GM12872 (cell line): ENCODE results near the gene TMEM208.

Experiments used
- CTCF ChIP-seq: IDR thresholded peaks from 3 replicates; pipeline ENCODE4 v1.5.1; 2011; ENCODE audit warnings: low read depth, mild to moderate bottlenecking, low read length, moderate library complexity; ENCODE audit not compliant: insufficient read depth

Gene TMEM208

GRCh38 chr16:67228034-67228785, 1.3 kb downstream of the TMEM208 start:
- no peak for TF ChIP-seq CTCF

- TF ChIP-seq CTCF: no peak
Measured at GRCh38 chr16:67228905-67229304, 2.0 kb downstream of the TMEM208 start.

GRCh38 chr16:67229906-67230808, 3.2 kb downstream of the TMEM208 start:
- no peak for TF ChIP-seq CTCF

GRCh38 chr16:67230809-67231660, 4.1 kb downstream of the TMEM208 start:
- TF ChIP-seq CTCF: no peak

- TF ChIP-seq CTCF: no peak
Measured at GRCh38 chr16:67233596-67233995, 6.7 kb downstream of the TMEM208 start.

- no peak for TF ChIP-seq CTCF
Measured at GRCh38 chr16:67234180-67234597, 7.3 kb downstream of the TMEM208 start.
